HG02970 (cell line): ENCODE data around the gene CD160.
"Not testable (repeated sequence)": the region's sequence is repeated elsewhere in the genome, so short reads cannot be mapped to it uniquely, and the experiment has no call there.

Experiments used
- ATAC-seq: cut with Tn5 transposase; IDR thresholded peaks from one replicate; pipeline ENCODE4 v1.9.1; 2021; ENCODE audit warnings: mild to moderate bottlenecking, moderate library complexity, moderate number of reproducible peaks; ENCODE audit not compliant: unreplicated experiment, low FRiP score

CD160 gene

GRCh38 chr1:145757420-145757819 lies 38.1 kb downstream of the CD160 start:
- no peak for ATAC-seq

DNA sequence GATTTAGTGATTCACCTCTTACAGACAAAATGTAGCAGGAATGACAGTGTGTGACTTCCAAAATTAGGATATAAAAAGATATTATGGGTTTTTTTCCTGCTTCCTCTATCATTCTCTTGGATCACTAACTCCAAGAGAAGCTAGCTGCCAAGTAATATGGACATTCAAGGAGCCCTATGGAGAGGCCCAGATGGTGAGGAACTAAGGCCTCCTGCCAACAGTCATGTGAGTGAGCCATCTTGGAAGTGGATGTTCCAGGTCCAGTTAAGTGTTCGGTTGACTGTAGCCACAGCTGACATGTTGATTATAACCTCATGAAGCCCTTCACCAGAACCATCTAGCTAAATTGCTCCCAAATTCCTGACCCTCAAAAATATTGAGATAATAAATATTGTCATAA lies 38.8 kb downstream of the CD160 start:
- ATAC-seq = no peak

GRCh38 chr1:145758575-145758974 lies 39.3 kb downstream of the CD160 start:
- no peak for ATAC-seq

DNA sequence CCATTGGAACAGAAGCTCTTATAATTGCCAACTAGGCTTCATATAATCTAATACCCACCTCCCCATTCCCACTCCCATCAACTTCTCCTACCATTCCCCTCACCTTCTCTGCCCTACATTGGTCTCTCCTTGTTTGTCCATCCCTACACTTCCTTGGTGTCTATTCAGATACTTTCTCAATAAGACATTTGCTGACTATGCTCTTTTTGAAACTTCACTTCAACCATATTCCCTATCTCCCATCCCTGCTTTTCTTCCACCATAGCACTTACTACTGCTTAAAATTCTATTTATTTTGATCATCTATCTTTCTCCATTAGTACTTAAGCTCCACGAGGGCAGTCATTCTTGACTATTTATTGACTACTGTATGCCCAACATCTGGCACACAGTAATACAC lies 40.4 kb downstream of the CD160 start:
- ATAC-seq = no peak

GRCh38 chr1:145760395-145760949 lies 41.2 kb downstream of the CD160 start:
- not testable (repeated sequence) for ATAC-seq

DNA sequence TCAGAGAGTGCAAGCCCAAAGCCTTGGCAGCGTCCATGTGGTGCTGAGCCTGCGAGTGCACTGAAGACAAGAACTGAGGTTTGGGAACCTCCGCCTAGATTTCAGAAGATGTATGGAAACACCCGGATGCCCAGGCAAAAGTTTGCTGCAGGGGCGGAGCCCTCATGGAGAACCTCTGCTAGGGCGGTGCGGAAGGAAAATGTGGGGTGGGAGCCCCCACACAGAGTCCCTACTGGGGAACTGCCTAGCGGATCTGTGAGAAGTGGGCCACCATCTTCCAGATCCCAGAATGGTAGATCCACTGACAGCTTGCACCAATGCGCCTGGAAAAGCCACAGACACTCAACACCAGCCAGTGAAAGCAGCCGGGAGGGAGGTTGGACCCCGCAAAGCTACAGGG lies 42.2 kb downstream of the CD160 start:
- ATAC-seq = not testable (repeated sequence)

DNA sequence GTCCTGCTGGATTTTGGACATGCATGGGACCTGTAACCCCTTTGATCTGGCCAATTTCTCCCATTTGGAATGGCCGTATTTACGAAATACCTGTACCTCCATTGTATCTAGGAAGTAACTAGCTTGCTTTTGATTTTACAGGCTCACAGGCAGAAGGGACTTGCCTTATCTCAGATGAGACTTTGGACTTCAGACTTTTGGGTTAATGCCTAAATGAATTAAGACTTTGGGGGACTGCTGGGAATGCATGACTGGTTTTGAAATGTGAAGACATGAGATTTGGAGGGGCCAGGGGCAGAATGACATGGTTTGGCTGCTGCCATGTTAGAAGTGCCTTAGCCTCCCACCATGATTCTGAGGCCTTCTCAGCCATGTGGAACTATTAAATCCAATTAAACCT lies 42.7 kb downstream of the CD160 start:
- not testable (repeated sequence) for ATAC-seq

GRCh38 chr1:145764231-145764940 lies 45.1 kb downstream of the CD160 start:
- not testable (repeated sequence) for ATAC-seq

DNA sequence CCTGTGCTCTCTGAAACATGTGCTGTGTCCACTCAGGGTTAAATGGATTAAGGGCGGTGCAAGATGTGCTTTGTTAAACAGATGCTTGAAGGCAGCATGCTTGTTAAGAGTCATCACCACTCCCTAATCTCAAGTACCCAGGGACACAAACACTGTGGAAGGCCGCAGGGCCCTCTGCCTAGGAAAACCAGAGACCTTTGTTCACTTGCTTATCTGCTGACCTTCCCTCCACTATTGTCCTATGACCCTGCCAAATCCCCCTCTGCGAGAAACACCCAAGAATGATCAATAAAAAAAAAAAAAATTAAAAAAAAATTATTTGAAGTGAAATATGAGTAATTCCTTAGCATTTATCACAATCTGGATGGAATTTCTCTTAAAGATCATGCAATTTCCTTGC lies 45.8 kb downstream of the CD160 start:
- ATAC-seq = not testable (repeated sequence)

DNA sequence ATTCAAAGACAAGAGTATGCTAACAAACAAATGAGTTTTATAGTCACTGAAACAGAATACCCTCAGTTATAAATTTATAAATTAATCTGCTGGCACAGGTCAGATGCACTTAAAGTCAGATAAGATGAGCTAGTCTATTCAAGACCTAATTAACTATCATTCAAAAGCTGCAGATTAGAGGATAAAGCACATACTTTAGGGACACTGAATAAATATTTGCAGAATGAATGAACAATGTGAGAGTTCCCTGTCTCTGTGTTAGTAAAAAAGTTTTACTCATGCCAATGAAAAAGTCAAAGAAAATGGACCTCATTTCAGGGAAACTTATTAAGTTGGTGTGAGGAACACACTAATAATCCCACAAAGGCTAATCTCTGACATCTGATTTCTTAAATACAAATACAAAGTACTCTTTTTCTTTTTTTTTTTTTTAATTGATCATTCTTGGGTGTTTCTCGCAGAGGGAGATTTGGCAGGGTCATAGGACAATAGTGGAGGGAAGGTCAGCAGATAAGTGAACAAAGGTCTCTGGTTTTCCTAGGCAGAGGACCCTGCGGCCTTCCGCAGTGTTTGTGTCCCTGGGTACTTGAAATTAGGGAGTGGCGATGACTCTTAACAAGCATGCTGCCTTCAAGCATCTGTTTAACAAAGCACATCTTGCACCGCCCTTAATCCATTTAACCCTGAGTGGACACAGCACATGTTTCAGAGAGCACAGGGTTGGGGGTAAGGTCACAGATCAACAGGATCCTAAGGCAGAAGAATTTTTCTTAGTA lies 46.5 kb downstream of the CD160 start:
- not testable (repeated sequence) for ATAC-seq

DNA sequence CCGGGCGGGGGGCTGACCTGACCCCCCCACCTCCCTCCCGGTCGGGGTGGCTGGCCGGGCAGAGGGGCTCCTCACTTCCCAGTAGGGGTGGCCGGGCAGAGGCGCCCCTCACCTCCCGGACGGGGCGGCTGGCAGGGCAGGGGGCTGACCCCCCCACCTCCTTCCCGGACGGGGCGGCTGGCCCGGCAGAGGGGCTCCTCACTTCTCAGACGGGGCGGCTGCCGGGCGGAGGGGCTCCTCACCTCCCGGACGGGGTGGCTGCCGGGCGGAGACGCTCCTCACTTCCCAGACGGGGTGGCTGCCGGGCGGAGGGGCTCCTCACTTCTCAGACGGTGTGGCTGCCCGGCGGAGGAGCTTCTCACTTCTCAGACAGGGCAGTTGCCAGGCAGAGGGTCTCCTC lies 47.6 kb downstream of the CD160 start:
- not testable (repeated sequence) for ATAC-seq

- not testable (repeated sequence) for ATAC-seq
Measured at GRCh38 chr1:145768004-145768403, 48.7 kb downstream of the CD160 start.

DNA sequence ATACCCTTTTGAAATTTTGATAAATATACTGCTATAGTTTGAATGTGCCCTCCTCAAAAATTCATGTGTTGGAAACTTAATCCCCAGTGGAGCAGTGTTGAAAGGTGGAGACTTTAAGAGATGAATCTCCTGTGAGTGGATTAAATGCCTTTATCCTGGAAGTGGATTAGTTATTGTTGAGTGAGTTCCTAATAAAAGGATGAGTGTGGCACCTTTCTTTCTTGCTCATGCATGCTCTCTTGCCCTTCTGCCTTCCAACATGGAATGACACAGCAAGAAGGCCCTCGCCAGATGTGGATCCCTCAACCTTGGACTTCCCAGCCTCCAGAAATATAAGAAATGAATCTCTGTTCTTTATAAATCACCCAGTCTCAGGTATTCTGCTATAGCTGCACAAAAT lies 51.8 kb downstream of the CD160 start:
- ATAC-seq = no peak

- no peak for ATAC-seq
Measured at GRCh38 chr1:145773423-145773822, 54.1 kb downstream of the CD160 start.

DNA sequence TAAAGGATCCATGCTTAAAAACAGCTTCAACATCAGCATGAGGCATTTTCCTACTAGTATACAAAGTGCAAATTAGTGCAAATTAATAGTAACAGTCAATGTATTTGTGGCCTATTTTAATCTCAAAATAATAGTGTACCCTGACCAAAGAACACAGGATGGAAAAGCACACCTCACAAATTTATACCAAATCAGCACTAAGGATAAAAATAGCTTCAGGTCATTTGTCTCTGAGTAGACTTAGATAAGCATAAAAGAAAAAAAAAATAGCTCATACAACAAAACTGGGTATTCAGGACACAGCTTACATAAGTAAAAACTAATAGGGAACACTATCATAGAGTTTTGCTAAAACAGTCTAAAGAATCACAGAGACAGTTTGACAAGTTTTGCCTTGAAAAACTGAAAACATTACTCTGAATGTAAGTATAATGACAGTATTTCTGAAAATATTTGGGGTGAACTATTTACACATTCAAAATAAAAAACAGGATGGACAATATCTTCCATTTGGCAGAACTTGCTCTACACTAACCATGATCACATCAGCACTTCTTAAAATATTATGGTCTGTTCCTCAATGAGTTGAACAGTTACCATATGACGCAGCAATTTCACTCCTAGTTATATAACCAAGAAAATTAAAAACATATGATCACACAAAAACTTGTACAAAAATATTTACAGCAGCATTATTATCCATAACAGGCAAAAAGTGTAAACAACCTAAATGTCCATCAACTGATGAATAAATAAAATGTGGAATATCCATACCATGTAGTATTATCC lies 58.3 kb downstream of the CD160 start:
- ATAC-seq = no peak

DNA sequence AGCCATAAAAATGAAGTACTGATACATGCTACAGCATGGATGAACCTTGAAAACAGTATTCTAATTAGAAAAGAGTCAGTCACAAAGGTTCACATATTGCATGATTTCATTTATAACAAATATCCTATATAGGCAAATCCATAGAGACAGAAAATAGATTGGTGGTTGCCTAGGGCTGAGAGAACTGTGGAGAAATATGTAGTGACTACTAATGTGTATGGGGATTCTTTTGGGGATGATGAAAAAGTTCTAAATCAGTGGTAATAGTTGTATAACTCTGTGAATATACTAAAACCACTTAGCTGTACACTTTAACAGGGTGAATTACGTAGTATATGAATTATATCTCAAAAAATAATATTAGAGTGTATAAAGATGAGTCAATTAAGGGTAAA lies 58.8 kb downstream of the CD160 start:
- no peak for ATAC-seq

DNA sequence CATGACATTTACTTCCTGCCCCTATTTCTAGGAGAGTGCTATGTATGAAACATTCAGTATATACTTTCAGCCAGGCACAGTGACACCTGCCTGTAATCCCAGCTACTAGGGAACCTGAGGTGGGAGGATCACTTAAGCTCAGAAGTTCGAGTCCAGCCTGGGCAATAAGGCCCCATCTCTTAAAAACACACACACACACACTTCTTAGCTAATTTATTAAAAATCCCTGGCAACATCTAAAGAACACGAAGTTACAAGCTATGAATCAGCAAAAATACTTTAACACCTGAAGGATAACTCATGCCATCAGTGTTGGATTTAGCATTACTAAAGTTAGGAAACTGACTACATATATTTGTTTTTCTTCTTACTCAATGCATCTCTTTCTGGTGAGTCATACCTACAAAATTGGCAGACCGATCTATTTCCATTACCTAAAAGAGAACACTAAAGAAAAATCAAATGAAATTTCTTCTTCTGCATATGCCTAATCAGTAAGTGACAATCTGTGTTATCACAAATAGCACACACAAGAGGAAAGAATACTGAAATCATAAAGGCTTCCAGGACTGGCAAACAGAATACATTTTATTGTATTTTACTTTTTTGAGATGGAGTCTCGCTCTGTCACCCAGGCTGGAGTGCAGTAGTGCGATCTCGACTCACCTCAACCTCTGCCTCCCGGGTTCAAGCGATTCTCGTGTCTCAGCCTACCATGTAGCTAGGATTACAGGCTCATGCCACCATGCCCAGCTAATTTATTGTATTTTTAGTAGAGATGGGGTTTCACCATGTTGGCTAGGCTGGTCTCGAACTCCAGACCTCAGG lies 63.2 kb downstream of the CD160 start:
- ATAC-seq = no peak

GRCh38 chr1:145784409-145784808 lies 65.1 kb downstream of the CD160 start:
- no peak for ATAC-seq

DNA sequence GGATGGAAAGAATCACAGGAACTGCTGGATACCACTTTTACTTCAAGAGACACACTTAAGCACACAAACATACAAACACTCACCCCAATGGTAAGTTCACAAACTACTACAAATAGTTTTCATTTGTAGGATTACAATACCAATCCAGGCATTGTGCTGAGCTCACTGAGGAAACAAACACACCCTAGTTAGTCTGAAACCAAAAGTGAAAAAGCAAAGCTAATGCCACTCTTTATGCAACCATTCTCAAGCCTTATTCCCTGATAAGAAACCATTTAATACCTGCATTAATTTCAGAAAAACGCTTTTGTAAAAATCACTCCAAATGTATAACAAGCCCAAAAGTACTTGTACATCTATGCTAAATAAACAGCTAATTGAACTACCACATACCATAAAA lies 66.2 kb downstream of the CD160 start:
- ATAC-seq = no peak

DNA sequence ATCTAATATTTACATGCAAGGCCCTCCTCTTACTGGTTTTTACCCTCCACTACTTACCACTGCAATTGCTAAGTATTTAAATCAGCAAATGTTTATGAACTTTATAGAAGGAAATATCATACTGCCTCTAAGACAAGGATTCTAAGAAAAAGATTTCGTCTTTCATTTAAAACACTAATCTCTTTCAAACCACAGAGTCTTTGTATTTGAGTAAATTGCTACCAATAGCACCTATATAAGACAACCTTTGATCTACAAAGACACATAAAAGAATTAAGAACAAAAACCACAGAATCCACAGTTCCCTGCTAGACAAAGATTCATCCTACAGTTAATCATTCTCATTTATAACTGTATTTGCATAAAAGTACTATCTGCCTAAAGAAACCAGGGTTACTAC lies 67.0 kb downstream of the CD160 start:
- no peak for ATAC-seq
